HL-60/S4 (cell line): ENCODE data around the gene NAT9.

Experiments used
- in situ Hi-C: fragments of 300-500 bp; cut with MboI; formaldehyde crosslinking; loops from 2 replicates; pipeline ENCODE4 v1.14.3; 2022; ENCODE audit warnings: low sequenced_read_pairs

The NAT9 gene

DNA sequence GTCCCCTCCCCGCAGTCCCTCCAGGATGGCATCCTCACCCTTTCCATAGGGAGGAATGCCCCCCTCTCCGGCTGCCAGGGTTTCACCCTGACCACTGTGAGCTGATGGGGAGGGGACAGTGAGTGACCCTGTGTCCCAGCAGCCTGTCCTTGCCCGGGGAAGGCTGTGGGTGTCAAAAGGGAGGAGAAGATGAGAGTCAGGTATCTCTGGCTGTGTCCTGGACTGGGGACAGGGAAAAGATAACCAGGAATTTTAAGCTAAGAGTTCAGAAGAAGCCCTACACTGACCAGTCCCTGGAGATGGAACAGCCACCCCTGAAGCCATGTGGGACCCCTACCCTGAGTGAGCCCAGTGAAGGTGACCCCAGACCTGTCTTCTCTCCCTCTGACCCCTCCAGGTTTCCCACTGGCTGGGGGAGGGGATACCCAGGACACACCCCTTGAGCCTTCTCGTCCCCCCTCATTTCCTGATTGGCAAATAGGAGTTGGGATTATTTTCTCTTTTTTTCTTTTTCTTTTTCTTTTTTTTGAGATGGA lies 11.3 kb downstream of the NAT9 start:
- in situ Hi-C loops, result loop anchor here (10.0 kb wide), 1 partner anchor 110 kb away; no protein-coding TSS in a partner anchor

DNA sequence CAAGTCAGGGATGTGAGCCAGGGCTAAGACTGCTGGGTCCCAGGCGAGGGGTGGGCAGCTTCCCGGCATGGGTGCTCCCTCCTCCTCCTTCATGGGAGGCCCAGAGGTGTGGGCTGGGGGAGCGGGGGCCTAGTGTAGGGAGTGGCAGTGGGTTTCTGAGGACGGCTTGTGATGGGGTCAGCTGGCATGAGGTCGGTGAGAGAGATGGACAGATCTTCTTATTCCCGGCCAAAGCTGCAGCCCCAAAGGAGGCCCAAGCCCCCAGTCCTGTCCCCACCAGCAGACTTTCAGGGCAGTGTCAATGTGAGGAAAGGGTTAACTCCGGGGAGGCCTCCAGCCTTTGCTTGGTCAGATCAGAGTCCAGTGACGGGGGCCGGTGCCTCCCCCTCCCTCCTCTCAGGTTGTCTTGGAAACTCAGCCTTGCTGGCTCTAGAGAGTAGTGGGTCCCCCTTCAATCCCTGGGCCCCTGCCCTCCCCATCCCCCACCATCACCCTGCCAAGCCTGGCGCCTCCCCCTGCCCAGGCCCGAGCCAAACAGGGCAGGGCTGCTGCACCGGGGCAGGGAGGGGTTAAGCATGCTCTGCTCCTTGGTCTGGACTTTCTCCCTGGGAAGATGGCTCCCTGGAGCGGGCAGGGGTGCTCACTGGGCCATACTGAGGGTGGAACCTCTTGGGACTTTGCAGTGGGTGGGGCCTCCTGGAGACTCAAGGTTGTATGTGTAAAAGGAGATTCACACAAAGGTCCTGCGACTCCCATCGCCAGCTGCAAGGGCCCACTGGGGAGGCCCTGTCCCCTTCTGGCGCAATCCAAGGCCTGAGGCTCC lies 12.4 kb downstream of the NAT9 start:
- in situ Hi-C loops, result loop anchor here (10.0 kb wide), 1 partner anchor 109 kb away; no protein-coding TSS in a partner anchor

DNA sequence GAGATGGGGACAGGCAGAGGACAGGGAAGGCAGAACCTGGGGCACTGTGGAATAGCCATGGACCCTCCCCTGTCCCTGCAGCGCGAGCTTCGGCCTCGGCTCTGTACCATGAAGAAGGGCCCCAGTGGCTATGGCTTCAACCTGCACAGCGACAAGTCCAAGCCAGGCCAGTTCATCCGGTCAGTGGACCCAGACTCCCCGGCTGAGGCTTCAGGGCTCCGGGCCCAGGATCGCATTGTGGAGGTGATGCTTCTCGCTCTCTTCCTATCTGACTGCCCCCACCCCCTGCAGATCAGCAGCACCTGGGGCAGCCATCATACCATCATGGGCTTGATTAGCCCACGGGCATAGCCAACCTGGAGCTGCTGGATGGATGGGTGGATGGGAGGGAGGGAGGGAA lies 14.2 kb downstream of the NAT9 start:
- in situ Hi-C loops, result loop anchor here (10.0 kb wide), 1 partner anchor 107 kb away; no protein-coding TSS in a partner anchor

DNA sequence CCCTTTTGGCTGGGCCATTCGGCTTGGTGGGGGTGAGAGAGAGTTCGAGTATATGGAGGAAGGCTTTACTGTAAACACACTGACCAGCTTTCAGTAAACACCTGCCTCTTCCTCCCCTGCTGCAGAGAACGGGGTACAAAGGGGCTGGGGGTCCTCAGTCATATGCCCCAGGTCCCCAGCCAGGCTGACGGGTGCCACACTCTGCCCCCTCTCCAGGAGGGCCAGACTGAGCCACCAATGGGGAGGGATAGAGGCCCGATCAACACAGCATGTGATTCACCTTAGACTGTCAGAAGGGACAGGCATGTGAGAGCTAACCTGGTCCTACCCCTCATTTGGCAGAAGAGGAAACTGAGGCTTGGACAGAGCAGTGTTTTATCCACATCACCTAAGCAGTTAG lies 14.7 kb downstream of the NAT9 start:
- in situ Hi-C loops, result loop anchor here (10.0 kb wide), 1 partner anchor 107 kb away; no protein-coding TSS in a partner anchor

DNA sequence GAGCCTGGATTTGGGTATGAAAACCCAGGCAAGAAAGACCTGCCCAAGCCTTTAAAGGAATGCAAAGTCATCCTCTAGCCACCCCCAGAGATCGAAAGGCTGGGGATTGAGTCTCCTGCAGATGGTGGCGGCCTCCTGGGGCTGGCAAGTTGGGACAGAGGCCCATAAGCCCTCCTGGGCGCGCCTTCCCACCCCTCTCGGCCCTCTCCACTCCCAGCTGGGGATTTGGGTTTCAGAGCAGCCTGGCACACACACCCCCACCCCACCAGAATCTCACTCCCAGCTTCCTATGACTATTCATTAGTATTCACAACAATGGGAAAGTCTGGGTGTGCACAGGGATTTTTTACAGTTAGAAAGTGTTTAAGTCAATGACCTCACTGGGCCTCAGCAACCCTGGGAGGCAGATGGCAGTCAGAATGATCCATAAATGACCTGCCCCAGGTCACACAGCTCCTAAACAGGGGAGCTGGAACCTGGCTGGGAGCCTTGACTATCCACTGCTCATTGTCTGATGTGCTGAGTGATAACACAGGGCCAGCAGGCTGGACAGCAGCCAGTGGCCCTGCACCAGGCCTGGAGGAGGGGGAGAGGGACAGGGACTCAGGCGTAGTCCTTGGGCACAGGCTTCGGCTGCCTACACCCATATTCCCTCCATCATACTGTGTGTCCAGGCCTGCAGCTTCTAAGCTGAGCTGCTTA lies 15.6 kb downstream of the NAT9 start:
- in situ Hi-C loops, result loop anchor here (10.0 kb wide), 1 partner anchor 106 kb away; no protein-coding TSS in a partner anchor

DNA sequence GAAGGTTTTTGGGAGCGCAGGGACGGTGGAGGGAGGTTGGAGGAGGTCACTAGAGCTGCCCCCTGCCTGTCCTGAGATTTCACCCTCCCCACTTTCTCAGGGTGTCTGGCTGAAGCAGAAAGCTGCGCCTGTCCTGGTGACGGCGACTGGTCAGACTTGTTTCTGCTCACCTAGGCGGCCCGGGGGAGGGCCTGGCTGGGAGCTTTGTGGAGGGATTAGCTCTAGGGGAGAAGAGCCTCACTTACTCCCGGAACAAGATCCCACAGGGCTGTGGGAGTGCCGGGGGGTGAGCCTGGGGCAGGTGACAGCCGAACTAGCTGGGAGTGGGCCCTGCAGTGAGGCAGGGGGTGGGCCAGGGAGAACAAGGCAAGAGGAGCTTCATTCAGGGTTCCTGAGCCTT lies 16.2 kb downstream of the NAT9 start:
- in situ Hi-C loops, result loop anchor here (10.0 kb wide), 1 partner anchor 105 kb away; no protein-coding TSS in a partner anchor

DNA sequence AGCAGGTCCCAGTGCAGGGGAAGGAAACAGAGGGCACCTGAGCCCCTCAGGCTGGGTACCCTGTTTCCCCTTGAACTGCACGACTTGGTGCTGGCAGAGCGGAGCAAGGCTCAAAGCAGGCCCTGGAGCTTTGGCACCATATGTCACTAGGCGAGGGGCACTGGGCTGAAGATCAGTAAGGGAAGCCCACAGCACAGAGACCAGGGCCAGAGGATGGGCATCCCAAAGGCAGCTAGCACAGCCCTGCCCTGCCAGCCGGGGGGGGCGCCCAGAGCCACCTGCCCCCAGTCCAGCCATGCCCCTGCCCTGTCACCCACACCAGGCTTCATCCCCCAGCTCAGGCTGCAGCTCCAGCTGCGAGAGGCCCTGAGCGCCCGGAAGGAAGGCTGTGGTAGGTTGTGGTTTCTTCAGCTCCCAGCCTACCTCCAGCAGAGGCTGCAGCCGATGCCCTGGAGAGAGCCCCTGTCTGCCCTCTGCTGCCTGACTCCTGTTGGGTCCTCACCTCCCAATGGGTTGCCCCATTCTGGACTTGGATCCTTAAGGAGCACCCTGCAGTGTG lies 16.8 kb downstream of the NAT9 start:
- in situ Hi-C loops, result no loop called here

DNA sequence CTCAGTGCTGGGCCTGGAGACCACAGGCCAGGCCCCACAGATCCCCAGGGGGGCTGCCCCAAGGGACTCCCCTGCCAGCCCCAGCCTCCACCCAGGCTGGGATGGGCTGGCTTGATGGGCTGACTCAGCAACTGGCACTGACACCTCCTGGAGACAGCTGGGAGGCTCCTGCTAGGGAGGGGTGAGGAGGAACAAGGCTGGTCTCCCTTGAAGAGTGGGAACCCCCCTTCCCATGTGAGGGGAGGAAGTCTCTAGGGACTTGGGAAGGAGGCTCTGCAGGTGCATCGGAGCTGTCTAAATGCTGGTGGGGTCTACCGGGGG lies 17.3 kb downstream of the NAT9 start:
- in situ Hi-C loops, result no loop called here

DNA sequence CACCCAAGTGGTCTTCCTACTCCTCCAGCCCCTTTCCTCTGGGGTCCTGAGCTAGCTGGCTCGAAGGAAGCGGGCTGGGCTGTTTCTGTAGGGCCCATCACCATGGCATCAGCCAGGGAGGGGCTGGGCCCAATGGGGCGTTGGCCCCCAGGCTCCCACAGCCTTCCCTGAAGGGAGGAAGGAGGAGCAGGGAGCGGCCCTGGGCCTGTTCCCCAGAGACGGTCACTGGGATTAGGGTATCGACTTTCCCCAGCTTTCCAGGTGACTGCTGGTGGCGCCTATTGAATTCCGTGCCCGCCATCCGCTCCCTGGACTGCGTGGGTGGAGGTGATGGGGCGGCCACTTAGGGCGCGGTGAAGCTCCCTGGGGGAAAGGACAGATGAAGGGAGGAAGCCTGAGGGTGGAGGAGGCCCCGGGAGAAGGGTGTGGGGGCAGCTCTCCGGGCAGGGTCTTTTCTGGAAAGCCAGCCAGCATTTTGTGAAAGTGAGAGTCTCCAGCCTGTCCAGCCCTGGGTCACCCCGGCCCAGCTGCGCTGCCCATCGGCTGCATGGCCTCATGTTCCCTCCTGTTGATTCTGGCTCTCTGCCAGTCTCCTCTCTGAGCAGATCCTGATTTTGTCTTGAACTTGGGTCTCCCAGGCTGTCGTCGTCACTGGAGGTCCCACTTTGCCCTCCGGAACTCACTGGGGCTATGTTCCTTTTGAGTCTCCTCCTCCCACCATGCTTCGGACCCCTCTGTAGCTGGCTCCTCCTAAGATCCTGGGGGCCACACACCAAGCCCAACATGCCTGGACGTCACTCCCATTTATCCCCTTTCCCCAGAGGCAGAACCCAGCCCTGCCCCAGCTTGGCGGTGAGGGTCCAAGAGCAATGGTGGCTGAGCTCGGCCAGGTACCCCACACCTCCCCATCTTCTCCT lies 18.0 kb downstream of the NAT9 start:
- in situ Hi-C loops, result no loop called here

DNA sequence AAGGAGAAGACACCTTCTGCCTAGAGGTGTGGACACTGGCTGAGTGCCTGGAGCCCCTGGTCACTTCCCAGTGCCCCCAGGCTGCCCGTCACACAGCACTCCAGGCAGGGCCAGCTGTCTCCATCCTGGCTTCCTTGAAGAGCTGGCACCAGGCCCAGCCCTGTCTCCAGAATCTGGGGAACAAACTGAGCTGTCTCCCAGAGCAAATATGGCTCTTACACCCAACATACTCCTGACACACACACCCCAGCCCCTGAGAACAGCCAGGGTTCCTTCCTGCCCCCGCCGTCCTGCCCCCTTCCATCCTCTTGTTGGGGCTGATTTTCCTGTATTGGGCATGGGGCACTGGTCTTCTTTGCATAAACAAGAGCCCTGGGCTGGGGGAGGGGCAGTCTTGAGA lies 18.6 kb downstream of the NAT9 start:
- in situ Hi-C loops, result no loop called here

DNA sequence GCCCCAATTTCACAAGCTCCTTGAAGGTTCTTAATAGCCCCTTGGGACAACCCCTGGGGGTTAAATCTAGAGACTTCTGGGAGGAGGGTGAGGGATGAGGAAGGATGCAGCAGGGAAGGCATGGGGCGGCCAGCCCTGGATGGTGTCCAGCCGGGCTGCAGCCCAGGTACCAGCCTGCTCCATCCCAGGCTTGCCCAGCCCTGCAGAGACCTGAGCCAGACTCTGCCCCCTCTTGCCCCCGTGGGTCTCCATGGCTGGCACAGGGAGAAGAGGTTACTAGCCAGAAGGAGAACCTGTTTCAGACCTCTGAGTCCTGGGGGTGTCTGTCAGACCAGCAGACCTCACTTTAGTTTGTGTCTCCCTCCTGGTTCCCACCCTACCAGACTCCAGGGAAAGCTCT lies 19.3 kb downstream of the NAT9 start:
- in situ Hi-C loops, result no loop called here

DNA sequence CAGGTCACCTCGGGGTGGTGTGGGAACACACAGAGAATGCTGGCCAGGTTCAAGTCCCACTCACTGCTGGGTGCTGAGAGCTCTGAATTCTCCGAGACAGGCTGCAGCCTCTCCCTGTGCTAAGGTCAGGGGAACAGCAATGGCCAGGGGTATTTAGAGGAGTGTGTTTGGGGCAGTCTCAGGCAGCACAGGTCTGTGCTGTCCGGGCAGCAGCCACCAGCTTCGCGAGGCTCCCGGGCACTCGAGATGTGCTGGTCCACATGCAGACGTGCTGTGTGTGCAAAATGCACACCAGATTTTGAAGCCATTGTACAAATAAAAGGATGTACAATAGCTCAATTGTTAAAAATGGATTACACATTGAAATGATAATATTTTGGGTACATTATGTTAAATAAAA lies 20.6 kb downstream of the NAT9 start:
- in situ Hi-C loops, result no loop called here

DNA sequence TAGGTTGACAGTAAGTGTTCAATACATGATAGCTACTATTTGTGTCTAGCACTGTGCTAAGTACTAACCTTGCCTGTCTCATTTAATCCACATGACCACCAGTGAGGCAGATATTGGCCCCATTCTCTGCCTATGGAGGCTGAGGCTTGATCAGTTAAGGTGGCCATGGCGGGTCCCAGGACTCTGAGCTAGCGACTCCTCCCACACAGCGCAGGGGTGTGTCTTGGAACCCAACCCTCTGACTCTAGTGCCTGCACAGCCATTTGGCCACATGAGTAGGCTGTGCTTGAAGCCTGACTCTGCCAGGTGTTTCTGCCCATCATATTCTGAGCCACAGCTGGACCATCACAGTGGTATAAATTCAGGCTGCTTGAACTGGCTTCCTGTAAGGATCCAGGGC lies 21.3 kb downstream of the NAT9 start:
- in situ Hi-C loops, result no loop called here

DNA sequence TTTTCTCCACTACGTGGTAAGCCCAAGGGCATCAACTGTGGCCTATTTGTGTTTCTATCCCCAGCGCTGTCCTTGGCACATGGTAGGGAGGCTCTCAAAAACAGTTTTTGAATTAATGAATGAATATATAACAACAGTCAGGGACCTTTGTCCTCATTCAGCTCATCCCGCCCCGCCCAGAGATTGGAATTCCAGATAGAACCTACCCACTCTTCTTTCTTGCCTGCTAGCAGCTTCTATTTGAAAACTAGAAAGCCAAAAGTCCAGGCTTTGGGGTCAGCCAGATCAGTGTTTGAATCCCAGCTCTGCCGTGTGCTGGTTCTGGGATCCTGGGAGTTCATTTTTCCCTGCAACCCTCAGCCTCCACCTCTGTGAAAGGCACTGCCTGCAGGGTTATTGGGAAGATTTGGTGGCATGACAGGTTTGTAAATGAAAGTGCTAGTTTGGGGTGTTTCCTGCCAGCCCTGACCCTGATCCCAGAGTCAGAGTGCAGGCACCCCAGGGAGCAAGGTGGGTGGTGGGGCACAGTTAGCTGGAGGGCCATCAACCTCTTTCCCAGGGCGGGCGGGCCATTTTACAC lies 23.2 kb downstream of the NAT9 start:
- in situ Hi-C loops, result no loop called here

DNA sequence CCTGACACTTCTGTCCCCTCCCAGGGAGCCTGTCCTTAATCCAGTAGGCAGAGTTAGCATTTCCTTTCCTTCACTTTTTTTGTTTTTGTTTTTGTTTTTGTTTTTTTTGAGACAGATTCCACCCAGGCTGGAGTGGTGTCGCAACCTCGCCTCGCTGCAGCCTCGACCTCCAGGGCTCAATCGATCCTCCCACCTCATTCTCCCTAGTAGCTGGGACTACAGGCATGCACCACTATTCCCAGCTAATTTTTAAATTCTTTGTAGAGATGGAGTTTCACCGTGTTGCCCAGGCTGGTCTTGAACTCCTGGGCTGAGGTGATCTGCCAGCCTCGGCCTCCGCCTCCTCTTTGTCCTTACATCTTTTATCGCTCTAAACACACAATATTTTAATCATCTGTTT lies 23.7 kb downstream of the NAT9 start:
- in situ Hi-C loops, result no loop called here

DNA sequence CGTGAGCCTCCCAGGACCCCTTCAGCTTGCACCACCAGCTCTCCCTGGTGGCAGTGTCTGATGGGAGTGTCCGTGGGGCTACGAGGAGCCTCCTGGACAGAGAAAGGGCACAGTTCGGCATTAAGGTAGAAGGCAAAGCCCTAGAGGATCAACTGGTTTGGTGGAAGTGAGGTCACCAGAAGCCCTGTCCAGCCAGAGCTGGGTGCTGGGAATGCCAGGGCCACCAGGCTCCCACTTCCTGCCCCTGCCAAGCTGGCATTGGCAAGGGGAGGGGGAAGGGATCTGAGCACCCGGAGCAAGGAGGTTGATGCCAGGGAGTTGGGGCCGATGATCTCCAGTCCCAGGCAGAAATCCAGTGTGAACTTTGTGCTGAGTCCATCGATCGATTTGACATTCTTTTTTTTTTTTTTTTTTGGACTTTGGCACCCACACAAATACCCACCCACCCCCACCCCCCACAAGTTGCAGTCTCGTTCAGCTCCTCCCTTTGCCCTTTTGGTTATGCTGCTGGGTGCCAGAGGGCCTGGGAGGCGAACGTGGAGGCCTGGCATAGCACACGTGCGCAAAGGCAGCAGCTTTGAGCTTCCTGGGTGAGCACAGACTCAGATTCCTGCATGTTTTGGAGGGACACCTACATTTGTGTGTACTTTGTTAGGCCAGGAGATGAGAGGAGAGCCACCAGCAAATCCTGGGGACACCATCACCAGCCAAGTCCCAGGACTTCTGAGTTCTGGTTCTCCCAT lies 25.6 kb downstream of the NAT9 start:
- in situ Hi-C loops, result no loop called here

DNA sequence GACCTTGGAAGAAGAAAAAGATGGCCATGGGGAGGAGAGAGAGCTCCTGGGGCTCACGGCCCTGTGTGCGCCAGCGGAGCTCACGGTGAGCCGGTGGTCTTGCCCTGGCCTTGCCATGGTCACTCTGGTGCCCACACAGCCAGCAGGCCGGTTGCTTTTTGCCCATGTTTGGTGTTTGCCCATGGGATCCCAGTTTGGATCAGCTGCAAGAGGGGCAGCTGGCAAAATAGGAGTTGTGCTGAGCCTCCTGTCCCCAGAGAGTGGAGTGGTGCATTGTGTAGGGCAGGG lies 26.2 kb downstream of the NAT9 start:
- in situ Hi-C loops, result no loop called here

DNA sequence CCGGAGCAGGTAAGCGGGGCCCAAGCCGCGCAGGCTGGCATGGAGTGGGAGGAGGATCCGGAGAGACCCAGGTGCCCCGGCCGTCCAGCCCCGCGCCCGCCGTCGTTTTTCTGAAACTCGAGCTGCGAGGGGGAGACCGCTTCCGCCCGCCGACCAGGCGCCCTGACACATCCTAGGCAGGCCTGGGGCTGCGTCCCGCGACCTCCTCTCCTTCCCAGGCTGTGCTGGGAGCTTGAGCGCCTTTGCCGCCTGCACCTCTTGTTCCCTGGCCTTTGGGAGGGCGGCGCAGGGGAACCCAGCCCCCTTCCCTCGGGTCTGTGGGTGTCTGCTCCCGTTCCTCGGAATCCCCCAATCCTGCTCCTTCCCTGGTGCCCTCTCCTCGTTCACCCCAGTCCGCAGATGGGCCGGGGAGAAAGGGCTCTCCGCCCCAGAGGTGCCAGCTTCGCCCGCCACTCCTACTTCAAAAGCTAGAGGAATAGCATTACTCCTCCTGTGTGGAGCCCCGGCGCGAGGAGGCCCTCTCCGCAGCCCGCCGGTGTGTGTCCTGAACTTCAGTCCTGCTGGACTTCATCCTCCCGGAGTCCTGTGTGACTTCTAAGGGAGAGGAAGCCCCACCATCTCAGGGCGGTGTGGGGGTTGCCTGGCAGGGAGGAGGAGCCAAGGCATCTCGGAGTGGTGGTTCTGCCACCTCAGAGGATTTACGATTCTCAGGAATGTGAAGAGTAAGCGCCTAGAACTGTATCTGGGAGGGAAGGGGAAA lies 26.7 kb downstream of the NAT9 start:
- in situ Hi-C loops, result no loop called here
